Activated T-helper 1 cell treated with anti-CD3 and anti-CD28 coated beads, Interleukin-12 subunit alpha, Interleukin-12 subunit beta, Interleukin-2, Interleukin-4 antibody, amounts not matched to agents 30 ng/mL and 10 ng/mL and 1 ng/mL, durations not matched to agents 14 hours and 24 hours and 36 hours (primary cell): ENCODE measurements around the gene INPP4A. TPM values are rescaled to one million over a fixed set of nuclear protein-coding genes. Genes with fewer than 3 reads are reported as not detected.

ENCODE experiments used
- DNase-seq: peaks from one replicate; pipeline ENCODE4 v3.0.0; 2021; ENCODE audit warnings: low spot score
- H3K27ac Mint-ChIP-seq: one replicate; pipeline ENCODE4 v1.8.0; 2021; ENCODE audit warnings: mild to moderate bottlenecking, mixed read lengths
- H3K27me3 Mint-ChIP-seq: one replicate; pipeline ENCODE4 v1.8.0; 2022; ENCODE audit warnings: mild to moderate bottlenecking, moderate library complexity, mixed read lengths; ENCODE audit not compliant: insufficient read depth
- H3K36me3 Mint-ChIP-seq: one replicate; pipeline ENCODE4 v1.8.0; 2021; ENCODE audit warnings: low read depth, mixed read lengths
- H3K4me1 Mint-ChIP-seq: one replicate; pipeline ENCODE4 v1.8.0; 2021; ENCODE audit warnings: low read depth, mixed read lengths
- H3K4me3 Mint-ChIP-seq: one replicate; pipeline ENCODE4 v1.8.0; 2021; ENCODE audit warnings: mild to moderate bottlenecking, moderate library complexity, mixed read lengths
- H3K9me3 Mint-ChIP-seq: one replicate; pipeline ENCODE4 v1.8.0; 2021; ENCODE audit warnings: mixed read lengths
- intact Hi-C: fragments of 100-400 bp; cut with micrococcal nuclease; formaldehyde crosslinking; loops from one replicate; pipeline ENCODE4 v1.15.1; 2024
- total RNA-seq: library from RNA; stranded (reverse); gene quantifications from 2 replicates; pipeline ENCODE4 v1.2.3, GENCODE V29; 2022

INPP4A gene
- total RNA-seq, 1 donor from 2014 or later, result 55.7 TPM

DNA sequence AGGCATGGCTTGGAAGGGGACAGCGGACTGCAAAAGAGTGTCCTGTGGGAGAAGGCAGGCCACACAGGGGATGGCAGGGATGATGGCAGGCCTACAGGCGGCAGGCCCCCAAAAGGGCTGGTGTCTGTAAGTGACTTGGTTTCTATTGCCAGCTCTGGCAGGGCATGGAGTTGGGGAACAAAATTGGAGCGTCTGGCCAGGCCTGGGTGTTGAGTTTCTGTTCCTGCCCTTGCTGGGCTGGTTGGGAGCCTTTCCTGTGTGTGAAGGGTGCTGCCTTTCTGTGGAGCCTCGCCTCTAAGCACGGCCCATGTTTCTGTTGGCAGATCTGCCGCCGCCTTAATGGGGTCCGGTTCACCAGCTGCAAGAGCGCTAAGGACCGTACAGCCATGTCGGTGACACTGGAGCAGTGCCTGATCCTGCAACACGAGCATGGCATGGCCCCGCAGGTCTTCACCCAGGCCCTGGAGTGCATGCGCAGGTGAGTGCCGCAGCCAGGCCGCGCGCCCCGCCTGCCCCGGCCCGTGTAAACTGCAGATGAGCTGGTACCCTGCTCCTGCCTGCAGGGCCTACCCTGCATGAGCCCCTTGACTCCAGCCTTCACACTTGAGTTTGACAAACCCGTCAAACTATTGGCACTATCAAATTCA is 132.1 kb downstream of the INPP4A start:
- Mint-ChIP-seq H3K4me3 (no peak overlapping the region), H3K36me3 (peaks cover 27% of the 10 kb centered on the region), H3K27ac (no peak overlapping the region), H3K27me3 (no peaks in the 10 kb centered on the region), H3K4me1 (no peaks in the 10 kb centered on the region), H3K9me3 (no peaks in the 10 kb centered on the region)
- DNase-seq, result no peak
- intact Hi-C loops, result no loop called here

DNA sequence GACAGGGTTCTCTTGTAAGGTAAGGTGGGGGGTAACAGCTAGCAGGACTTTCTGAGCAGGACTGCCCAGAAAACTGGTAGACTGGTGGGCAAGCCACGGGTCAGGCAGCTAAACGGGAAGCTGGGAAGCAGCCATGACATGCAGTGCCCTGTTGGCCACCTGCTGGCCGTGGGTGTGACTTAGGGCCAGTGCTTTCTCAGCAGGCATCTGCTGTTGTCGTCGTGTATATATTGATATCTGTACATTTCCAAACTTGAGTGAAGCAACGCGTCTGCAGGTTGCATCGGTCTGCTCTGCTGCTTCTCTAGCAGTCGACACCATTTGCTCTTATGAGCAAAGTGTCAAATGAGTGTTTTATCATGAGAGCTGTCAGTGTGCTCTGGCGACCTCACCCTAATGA is 132.7 kb downstream of the INPP4A start:
- no peak overlapping the region for H3K27ac Mint-ChIP-seq
- no peaks in the 10 kb centered on the region for H3K4me1 Mint-ChIP-seq
- H3K27me3 Mint-ChIP-seq, result no peaks in the 10 kb centered on the region
- DNase-seq, result no peak
- peaks cover 32% of the 10 kb centered on the region for H3K36me3 Mint-ChIP-seq
- no peak overlapping the region for H3K4me3 Mint-ChIP-seq
- H3K9me3 Mint-ChIP-seq, result no peaks in the 10 kb centered on the region
- intact Hi-C loops, result no loop called here

DNA sequence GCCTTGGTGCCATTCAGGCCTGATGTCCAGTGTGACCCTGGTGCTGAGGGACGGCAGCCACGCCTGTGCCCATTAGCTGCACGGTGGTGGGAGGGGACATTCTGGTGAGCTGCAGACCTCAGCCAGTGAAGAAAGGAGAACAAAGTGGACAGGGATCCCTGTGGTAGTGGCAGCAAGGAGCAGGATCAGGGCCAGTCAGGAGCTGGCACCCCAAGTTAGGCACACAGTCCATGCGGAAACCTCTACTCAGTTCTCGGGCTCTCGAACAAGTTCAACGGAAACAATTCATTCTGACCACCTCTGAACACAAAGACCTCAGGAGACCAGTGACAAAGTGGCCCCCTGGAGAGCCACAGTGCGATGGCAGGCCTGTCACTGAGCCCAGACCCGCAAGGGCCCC is 133.6 kb downstream of the INPP4A start:
- no peaks in the 10 kb centered on the region for H3K27me3 Mint-ChIP-seq
- H3K36me3 Mint-ChIP-seq, result peaks cover 37% of the 10 kb centered on the region

DNA sequence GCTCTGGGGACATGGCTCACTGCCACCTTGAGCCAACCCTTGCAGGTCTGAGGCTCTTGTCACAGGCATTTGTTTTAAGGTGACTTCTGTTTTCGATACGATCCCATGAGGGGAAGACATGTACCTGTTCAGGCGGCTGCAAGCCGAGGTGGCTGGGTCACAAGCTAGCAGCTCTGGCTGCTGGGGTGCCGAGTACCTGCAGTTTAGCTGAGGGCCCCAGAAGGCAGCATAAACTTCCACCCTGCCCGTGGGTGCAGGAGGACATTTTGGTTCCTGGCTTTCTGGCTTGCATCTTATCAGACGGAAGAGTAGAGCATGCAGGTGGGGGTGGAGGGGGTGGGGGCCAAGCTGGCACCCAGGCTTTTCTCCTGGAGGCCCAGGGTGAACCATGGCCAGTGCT is 135.3 kb downstream of the INPP4A start:
- Mint-ChIP-seq H3K4me1 (no peaks in the 10 kb centered on the region), H3K27ac (peak overlapping the region; percentile 63), H3K4me3 (no peak overlapping the region), H3K27me3 (no peaks in the 10 kb centered on the region), H3K36me3 (peaks cover 35% of the 10 kb centered on the region), H3K9me3 (no peaks in the 10 kb centered on the region)
- intact Hi-C loops, result no loop called here
- no peak for DNase-seq

More for the DNA sequence above, 133.6 kb downstream of the INPP4A start:
- intact Hi-C loops, result no loop called here
- Mint-ChIP-seq H3K9me3 (no peaks in the 10 kb centered on the region), H3K27ac (no peak overlapping the region), H3K4me3 (no peak overlapping the region), H3K4me1 (no peaks in the 10 kb centered on the region)
- no peak for DNase-seq

DNA sequence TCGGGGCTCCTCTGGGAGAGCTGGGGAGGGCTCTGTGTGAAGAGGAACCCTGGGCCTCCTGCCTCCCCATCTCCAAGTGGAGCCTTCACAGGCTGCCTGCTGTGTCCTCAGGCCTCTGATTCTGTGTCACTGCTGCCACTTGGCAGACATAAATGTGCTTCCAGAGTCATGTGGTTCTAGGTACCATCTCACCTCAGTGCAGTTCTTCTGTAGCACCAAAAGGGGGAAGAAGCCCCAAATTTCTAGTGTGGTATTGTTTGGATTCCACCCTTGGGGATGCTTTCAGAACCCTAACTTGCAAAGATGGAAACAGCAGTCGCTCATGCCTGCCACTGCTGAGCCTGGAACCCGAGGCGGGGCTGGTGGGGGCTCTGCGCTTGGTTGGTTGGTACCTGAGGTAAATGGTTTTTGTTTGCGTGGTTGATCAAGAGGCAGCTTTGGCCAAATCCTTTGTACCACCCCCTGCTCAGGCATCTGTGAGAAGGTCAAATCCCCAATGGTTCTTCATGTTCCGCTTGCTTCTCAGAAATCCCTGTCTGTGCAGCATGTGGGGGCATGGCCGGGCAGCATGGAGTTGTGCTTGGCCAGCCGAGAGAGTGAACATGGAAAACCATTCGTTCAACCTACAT is 136.1 kb downstream of the INPP4A start:
- Mint-ChIP-seq H3K4me3 (no peak overlapping the region), H3K9me3 (no peaks in the 10 kb centered on the region), H3K27ac (no peak overlapping the region), H3K27me3 (no peaks in the 10 kb centered on the region), H3K36me3 (peaks cover 30% of the 10 kb centered on the region), H3K4me1 (no peaks in the 10 kb centered on the region)
- intact Hi-C loops, result no loop called here
- DNase-seq, result no peak

DNA sequence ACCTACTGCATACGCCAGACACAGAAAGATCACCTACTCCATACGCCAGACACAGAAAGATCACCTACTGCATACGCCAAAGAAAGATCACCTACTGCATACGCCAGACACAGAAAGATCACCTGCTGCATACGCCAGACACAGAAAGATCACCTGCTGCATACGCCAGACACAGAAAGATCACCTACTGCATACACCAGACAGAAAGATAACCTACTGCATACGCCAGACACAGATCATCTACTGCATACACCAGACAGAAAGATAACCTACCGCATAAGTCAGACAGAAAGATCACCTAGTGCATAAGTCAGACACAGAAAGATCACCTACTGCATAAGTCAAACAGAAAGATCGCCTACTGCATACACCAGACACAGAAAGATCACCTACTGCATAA is 137.9 kb downstream of the INPP4A start:
- intact Hi-C loops, result no loop called here
- Mint-ChIP-seq H3K9me3 (no peaks in the 10 kb centered on the region), H3K27me3 (no peaks in the 10 kb centered on the region), H3K4me3 (no peak overlapping the region), H3K27ac (no peak overlapping the region), H3K4me1 (no peaks in the 10 kb centered on the region), H3K36me3 (peaks cover 39% of the 10 kb centered on the region)
- no peak for DNase-seq

DNA sequence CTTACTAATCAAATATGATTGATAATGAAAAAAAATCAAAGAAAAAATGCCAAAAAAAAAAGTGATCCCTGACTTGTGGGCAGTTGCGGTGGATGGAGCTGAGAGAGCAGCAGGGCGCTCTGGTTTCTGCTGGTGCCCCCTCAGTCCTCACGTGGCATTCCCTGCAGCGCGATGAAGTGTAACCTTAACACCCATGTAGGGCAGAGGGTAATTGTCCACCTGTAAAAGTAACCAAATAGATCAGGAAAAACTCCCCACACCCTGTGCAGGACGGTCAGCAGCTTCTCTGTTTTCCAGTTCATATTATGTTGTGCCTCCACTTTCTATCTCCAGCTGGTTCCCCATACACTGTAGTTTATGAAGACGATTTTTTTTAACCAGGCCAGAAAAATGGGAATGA is 138.6 kb downstream of the INPP4A start:
- H3K27me3 Mint-ChIP-seq, result no peaks in the 10 kb centered on the region
- H3K9me3 Mint-ChIP-seq, result no peaks in the 10 kb centered on the region
- H3K4me3 Mint-ChIP-seq, result no peak overlapping the region
- H3K27ac Mint-ChIP-seq, result no peak overlapping the region
- no peak for DNase-seq
- H3K4me1 Mint-ChIP-seq, result no peaks in the 10 kb centered on the region
- intact Hi-C loops, result no loop called here
- peaks cover 37% of the 10 kb centered on the region for H3K36me3 Mint-ChIP-seq

DNA sequence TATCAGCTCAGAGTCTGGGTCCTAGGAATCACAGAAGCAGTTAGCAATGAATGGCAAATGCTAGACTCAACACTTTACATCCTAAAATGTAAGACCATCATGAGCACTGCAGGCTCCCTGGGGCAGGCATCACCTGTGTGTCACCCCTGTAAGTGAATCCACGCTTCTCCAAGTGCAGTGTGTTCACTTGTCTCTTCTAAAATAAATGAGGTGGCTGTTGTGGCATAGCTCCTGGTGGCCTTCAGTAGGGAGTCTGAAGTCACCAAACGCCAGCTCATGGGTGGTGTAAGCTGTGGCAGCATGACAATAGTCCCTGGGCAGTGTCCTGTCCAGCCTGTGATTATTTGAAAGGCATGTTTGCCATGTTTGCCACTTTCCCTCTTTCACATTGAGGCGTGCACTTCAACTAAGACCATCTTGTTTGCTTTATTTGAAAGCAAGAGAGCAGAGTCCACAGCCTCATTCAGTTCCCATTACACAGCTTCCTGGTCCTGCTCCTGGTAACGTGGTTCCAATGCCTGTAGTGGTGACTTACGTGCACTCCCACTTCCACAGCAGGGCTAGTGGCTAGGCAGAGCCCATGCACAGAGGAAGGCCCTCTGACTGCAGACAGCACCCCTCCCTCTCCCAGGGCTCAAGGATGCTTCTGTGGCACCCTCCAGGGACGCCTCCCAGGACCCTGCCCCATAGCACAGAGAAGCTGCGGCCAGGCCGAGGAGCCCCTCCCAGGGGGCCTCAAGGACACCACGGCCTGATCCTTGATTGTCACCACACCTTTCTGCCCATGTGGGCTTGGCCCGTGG is 139.4 kb downstream of the INPP4A start:
- DNase-seq, result no peak
- no peak overlapping the region for H3K4me3 Mint-ChIP-seq
- H3K36me3 Mint-ChIP-seq, result peaks cover 36% of the 10 kb centered on the region
- intact Hi-C loops, result no loop called here
- no peaks in the 10 kb centered on the region for H3K9me3 Mint-ChIP-seq
- no peaks in the 10 kb centered on the region for H3K27me3 Mint-ChIP-seq
- no peaks in the 10 kb centered on the region for H3K4me1 Mint-ChIP-seq
- no peak overlapping the region for H3K27ac Mint-ChIP-seq

DNA sequence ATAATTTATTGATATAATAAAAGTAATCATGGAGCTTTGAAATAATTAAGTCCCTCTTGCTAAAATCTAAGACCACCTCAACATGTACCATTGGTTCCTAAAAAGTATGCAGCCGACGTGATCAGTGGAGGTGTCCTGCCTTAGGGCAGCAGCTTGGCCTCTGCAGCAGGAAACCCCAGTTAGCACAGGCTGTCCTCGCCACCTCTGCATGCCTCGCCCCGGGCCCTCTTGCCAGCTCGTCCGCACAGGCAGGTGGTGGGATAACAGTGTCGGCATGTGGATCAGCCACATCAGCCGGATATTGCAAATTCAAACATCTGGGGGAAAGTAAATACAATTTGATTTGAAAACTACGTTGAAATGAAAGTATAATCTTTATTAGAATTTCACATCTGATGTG is 140.7 kb downstream of the INPP4A start:
- H3K4me1 Mint-ChIP-seq, result no peaks in the 10 kb centered on the region
- H3K36me3 Mint-ChIP-seq, result peaks cover 42% of the 10 kb centered on the region
- no peak overlapping the region for H3K4me3 Mint-ChIP-seq
- no peak for DNase-seq
- no peaks in the 10 kb centered on the region for H3K27me3 Mint-ChIP-seq
- H3K27ac Mint-ChIP-seq, result no peak overlapping the region
- H3K9me3 Mint-ChIP-seq, result no peaks in the 10 kb centered on the region
- intact Hi-C loops, result no loop called here

DNA sequence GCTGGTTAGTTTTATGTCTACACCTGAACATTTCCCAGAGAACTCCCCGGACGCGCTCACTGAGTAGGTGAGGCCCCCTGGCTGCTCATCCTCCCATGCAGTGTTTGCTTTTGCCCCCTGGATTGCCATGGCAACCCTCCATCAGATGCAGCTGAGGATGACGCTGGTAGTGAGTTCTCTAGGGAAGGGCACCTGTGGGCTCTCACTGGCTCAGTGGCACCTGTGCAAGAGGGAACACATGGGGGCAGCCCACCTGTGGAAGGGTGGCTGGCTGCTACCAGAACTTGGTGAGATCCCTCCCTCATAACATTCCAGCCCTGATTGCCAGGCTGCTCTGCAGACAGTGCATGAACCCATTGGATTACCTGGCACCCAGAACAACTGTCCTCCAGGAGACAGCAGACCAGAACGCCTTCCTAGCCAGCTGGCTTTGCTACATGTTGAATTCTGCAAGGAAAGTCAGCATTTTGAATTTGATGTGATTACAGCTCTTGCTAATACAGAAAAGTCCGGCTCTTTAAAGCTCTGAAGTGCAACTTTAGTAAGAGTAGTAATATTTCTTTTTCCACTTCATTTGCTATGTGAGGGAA is 142.0 kb downstream of the INPP4A start:
- peaks cover 49% of the 10 kb centered on the region for H3K36me3 Mint-ChIP-seq
- intact Hi-C loops, result no loop called here
- no peaks in the 10 kb centered on the region for H3K9me3 Mint-ChIP-seq
- no peak overlapping the region for H3K4me3 Mint-ChIP-seq
- H3K4me1 Mint-ChIP-seq, result no peaks in the 10 kb centered on the region
- no peak for DNase-seq
- no peaks in the 10 kb centered on the region for H3K27me3 Mint-ChIP-seq
- H3K27ac Mint-ChIP-seq, result no peak overlapping the region

DNA sequence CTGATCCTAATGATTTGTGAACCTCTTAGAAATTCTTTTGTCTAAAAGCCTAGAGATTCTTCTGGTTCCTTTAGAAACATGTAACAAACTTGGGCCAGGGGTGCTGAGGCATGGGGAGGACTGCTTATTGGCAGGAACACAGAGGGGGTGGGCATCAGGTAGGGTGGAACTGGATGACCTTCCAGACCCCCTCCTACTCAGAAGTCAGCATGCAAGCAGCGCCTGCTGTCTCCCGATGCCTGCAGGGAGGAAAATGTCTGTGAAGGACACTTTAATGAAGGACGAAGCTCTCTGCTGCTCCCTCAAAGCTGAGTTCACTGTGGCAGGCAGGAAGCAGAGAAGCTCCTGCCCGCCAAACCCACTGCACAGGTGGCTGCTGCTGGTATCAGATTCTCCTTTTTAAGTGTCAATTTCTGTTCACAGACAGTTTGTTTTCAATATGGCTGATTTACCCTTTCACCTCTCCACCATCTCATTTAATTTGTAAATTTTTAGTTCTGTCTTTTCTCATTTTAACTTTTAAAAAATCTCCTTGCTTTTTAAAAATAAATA is 144.3 kb downstream of the INPP4A start:
- DNase-seq, result no peak
- Mint-ChIP-seq H3K27me3 (no peaks in the 10 kb centered on the region), H3K27ac (no peak overlapping the region), H3K4me1 (no peaks in the 10 kb centered on the region), H3K36me3 (peaks cover 50% of the 10 kb centered on the region), H3K9me3 (peaks cover 8% of the 10 kb centered on the region), H3K4me3 (no peak overlapping the region)
- intact Hi-C loops, result no loop called here

DNA sequence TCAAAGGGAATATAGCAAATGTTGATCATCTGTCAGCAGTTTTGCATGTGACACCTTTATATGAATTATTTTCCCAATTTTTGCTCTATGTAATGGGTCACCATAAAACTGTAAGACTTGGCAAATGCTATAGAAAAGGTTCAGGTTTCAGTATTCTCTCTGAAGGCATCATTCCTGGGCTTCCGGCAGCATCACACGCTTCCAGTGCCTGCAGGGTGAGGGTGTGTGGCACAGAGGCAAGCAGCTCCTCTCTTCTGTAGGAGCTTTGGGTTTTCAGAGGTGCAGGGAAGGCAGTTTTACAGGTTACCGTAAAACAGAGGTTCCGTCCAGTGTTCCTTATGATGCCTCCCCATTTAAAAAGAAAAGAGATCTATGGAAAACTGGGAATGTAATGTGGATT is 144.8 kb downstream of the INPP4A start:
- peaks cover 54% of the 10 kb centered on the region for H3K36me3 Mint-ChIP-seq
- intact Hi-C loops, result no loop called here

DNA sequence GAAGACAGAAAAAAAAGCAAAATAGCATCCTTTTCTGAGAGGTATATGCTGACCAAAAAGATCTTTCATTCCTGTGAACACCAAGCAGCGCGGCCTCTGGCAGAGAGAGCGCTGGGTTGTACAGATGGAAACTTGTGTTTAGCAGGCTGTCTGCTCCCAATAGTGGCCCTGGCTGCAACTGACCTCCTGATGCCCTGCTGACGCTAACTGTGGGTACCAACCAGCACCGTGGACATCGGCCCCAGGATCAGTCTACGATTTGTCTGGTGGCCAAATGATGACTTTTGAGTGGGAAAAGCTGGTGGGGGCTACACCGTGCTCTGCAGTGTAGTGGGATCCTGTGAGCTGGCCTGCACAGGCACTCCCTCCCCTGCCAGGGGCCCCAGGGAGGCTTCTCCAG is 147.9 kb downstream of the INPP4A start:
- intact Hi-C loops, result no loop called here
- Mint-ChIP-seq H3K4me3 (no peak overlapping the region), H3K9me3 (peaks cover 10% of the 10 kb centered on the region), H3K36me3 (peaks cover 55% of the 10 kb centered on the region), H3K4me1 (no peaks in the 10 kb centered on the region), H3K27ac (no peak overlapping the region), H3K27me3 (no peaks in the 10 kb centered on the region)
- no peak for DNase-seq

More for the DNA sequence above, 144.8 kb downstream of the INPP4A start:
- no peaks in the 10 kb centered on the region for H3K27me3 Mint-ChIP-seq
- no peaks in the 10 kb centered on the region for H3K4me1 Mint-ChIP-seq
- no peak for DNase-seq
- no peak overlapping the region for H3K27ac Mint-ChIP-seq
- H3K9me3 Mint-ChIP-seq, result peaks cover 10% of the 10 kb centered on the region
- H3K4me3 Mint-ChIP-seq, result no peak overlapping the region
